ENCODE data around the gene NADSYN1.

Gene NADSYN1

DNA sequence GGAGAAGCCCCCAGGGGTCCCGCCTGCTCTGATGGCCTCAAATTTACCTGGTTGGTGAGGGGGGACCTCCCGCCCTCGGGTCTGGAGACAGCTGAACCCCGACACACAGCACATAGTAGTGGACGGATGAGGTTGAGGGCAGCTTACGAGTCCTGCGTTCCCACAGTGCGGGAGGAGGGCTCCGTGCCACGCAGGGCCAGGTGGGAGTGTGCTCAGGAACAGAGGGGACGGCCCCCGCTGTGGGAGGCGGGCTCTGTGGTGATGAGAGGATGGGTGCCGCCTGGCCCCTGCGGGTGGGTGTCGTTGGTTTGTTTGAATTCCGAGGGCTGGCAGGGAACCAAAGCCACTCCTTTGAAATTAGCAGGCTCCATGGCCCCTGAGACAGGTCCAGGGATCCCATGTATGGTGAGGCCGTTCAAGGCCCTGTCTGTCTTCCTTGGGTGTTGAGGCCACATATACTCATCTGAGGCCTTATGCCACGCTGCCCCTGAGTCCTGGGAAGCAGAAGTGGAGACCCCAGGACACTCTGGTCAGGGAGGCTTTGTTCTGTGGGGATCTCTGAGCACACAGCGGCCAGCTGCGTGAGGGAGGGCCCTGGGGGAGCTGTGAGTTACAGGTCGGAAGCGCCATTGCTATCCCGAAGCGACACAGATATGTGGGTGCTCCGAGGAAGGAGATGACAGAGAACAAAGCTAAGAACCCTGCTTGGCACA is 21.9 kb downstream of the NADSYN1 start:
- TF ChIP-seq, protein P1, sequence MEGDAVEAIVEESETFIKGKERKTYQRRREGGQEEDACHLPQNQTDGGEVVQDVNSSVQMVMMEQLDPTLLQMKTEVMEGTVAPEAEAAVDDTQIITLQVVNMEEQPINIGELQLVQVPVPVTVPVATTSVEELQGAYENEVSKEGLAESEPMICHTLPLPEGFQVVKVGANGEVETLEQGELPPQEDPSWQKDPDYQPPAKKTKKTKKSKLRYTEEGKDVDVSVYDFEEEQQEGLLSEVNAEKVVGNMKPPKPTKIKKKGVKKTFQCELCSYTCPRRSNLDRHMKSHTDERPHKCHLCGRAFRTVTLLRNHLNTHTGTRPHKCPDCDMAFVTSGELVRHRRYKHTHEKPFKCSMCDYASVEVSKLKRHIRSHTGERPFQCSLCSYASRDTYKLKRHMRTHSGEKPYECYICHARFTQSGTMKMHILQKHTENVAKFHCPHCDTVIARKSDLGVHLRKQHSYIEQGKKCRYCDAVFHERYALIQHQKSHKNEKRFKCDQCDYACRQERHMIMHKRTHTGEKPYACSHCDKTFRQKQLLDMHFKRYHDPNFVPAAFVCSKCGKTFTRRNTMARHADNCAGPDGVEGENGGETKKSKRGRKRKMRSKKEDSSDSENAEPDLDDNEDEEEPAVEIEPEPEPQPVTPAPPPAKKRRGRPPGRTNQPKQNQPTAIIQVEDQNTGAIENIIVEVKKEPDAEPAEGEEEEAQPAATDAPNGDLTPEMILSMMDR (IDR thresholded peaks at IDR 0.05; ENCODE audit: low read length) = no peak
- no peak for TF ChIP-seq EZH2 (IDR thresholded peaks at IDR 0.05; ENCODE audit: borderline replicate concordance, low read length)
- Histone ChIP-seq H3K79me2 (ENCODE audit: insufficient read depth, low read length) (no peaks in the 10 kb centered on the region), H3K9ac (ENCODE audit: low read length) (no peak overlapping the region), H3K27ac (ENCODE audit: low read depth, low read length, poor library complexity, severe bottlenecking) (no peak overlapping the region), H3K4me3 (ENCODE audit: low read depth, low read length, poor library complexity, severe bottlenecking) (no peak overlapping the region), H3K9me2 (ENCODE audit: low read depth, low read length) (no peaks in the 10 kb centered on the region), H3F3A (ENCODE audit: insufficient read depth, low read length) (no peaks in the 10 kb centered on the region), H3K4me1 (ENCODE audit: insufficient read depth, low read length, severe bottlenecking) (no peaks in the 10 kb centered on the region), H4K20me1 (ENCODE audit: insufficient read depth, low read length) (no peaks in the 10 kb centered on the region), H2AFZ (ENCODE audit: low read length) (no peak overlapping the region), H3K9me3 (ENCODE audit: low read length) (no peaks in the 10 kb centered on the region), H3K4me2 (ENCODE audit: low read length) (no peak overlapping the region), H3K36me3 (ENCODE audit: insufficient read depth, low read length) (peaks cover 41% of the 10 kb centered on the region), H3K27me3 (ENCODE audit: insufficient read depth, low read length) (no peaks in the 10 kb centered on the region)

DNA sequence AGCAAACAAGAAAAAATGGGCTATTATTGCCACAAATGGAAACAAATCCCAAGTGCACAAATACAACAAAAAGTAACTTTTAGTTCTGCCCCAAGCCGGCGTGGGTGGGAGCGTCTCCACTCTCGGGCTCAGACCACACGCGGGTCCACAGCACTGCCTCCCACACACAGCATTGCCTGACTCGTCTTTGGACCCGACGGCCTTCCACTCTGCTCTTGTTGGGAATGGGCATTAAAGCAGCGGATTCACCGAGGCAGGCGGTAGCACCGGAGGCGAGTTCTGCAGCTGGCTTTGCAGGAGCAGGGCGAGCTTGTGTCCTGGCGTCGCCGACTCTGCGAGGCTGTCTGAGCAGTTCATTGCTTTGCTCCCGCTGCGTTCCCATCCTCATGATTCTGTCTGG is 23.0 kb downstream of the NADSYN1 start:
- Histone ChIP-seq H3K4me2 (ENCODE audit: low read length) (no peak overlapping the region), H3K4me3 (ENCODE audit: low read depth, low read length, poor library complexity, severe bottlenecking) (no peak overlapping the region), H3K79me2 (ENCODE audit: insufficient read depth, low read length) (no peaks in the 10 kb centered on the region), H2AFZ (ENCODE audit: low read length) (no peak overlapping the region), H3K27me3 (ENCODE audit: insufficient read depth, low read length) (no peaks in the 10 kb centered on the region), H3K9me2 (ENCODE audit: low read depth, low read length) (no peaks in the 10 kb centered on the region), H3K9ac (ENCODE audit: low read length) (no peak overlapping the region), H3F3A (ENCODE audit: insufficient read depth, low read length) (no peaks in the 10 kb centered on the region), H3K27ac (ENCODE audit: low read depth, low read length, poor library complexity, severe bottlenecking) (no peak overlapping the region), H3K36me3 (ENCODE audit: insufficient read depth, low read length) (peaks cover 44% of the 10 kb centered on the region), H3K9me3 (ENCODE audit: low read length) (no peaks in the 10 kb centered on the region), H4K20me1 (ENCODE audit: insufficient read depth, low read length) (no peaks in the 10 kb centered on the region), H3K4me1 (ENCODE audit: insufficient read depth, low read length, severe bottlenecking) (no peaks in the 10 kb centered on the region)
- TF ChIP-seq, protein P1 (IDR thresholded peaks at IDR 0.05; ENCODE audit: low read length) = no peak
- no peak for TF ChIP-seq EZH2 (IDR thresholded peaks at IDR 0.05; ENCODE audit: borderline replicate concordance, low read length)

DNA sequence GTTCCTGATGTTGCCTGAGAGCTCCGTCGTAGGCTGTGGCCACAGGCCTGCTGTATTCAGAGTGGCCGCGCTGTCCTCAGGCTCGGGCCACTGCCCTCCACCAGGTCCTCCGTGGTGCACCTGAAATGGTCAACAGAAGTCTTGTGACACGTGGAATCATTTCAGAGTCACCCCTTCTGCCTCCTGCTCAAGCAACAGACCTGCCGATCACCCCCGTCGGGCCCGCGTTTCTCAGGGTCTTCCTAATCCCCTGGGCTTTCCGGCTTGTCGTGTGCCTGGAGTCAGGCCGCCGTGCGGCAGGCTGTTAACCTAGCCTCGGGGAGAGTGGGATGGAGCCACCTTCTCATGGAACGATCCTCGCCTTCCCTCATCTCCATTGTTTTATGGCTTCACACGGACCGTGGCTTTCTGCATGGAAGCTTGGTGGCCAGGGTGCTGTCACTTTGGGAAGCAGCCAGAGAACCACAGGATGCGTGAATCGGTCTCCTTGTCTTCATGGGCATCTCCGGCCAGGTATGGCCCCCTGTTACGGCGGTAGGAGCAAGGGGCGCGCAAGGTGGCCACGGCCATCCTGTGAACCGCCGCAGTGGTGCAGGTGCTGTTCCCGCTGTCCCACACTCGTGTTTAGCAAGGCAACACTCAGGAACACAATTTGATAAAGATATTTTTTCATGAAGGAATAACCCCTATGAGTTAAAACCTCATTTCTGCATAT is 24.1 kb downstream of the NADSYN1 start:
- Histone ChIP-seq H2AFZ (ENCODE audit: low read length) (no peak overlapping the region), H3K4me2 (ENCODE audit: low read length) (no peak overlapping the region), H3K9me2 (ENCODE audit: low read depth, low read length) (no peaks in the 10 kb centered on the region), H3K4me1 (ENCODE audit: insufficient read depth, low read length, severe bottlenecking) (no peaks in the 10 kb centered on the region), H3F3A (ENCODE audit: insufficient read depth, low read length) (no peaks in the 10 kb centered on the region), H4K20me1 (ENCODE audit: insufficient read depth, low read length) (no peaks in the 10 kb centered on the region), H3K4me3 (ENCODE audit: low read depth, low read length, poor library complexity, severe bottlenecking) (no peak overlapping the region), H3K79me2 (ENCODE audit: insufficient read depth, low read length) (no peaks in the 10 kb centered on the region), H3K27ac (ENCODE audit: low read depth, low read length, poor library complexity, severe bottlenecking) (no peak overlapping the region), H3K36me3 (ENCODE audit: insufficient read depth, low read length) (peaks cover 50% of the 10 kb centered on the region), H3K27me3 (ENCODE audit: insufficient read depth, low read length) (no peaks in the 10 kb centered on the region), H3K9me3 (ENCODE audit: low read length) (no peaks in the 10 kb centered on the region), H3K9ac (ENCODE audit: low read length) (no peak overlapping the region)
- TF ChIP-seq, protein P1 (IDR thresholded peaks at IDR 0.05; ENCODE audit: low read length) = no peak
- no peak for TF ChIP-seq EZH2 (IDR thresholded peaks at IDR 0.05; ENCODE audit: borderline replicate concordance, low read length)
